HepG2 (cell line): Measurements from ENCODE around the gene SSC4D. TPM values are rescaled to one million over a fixed set of nuclear protein-coding genes. Genes with fewer than 3 reads are reported as not detected.

Experiments used
- ATAC-seq: fragments of 200-7000 bp; cut with Tn5 transposase; 3 replicates; pipeline ENCODE4 v1.9.1; 2020; ENCODE audit warnings: mild to moderate bottlenecking, moderate library complexity
- BruUV-seq: library from RNA; stranded (reverse); fragments of 400-500 nt; replicated peaks from 2 replicates; lab custom pipeline; 2021; lab: Mats Ljungman, UMichigan
- CTCF ChIA-PET: fragments of 300-600 bp; formaldehyde crosslinking; extraction: SDS; loops from one replicate; lab custom pipeline; 2021; ENCODE audit warnings: low total read pairs, inconsistent platforms, low intra/inter-chr PET ratio; lab: Yijun Ruan, JAX
- POLR2A ChIA-PET: fragments of 350-600 bp; sonication (Branson Sonifier 250); formaldehyde crosslinking; loops from one replicate; lab custom pipeline; 2020; ENCODE audit warnings: antibody characterized with exemption, inconsistent platforms; lab: Yijun Ruan, JAX
- DNase-seq: peaks from one replicate; pipeline ENCODE4 v3.0.0-alpha.2; 2015; ENCODE audit warnings: low spot score
- FAIRE-seq: peaks from 3 replicates; lab custom pipeline; 2011; peaks lifted over from hg19 to GRCh38; lab: Jason Lieb, UNC
- H2AFZ ChIP-seq: one replicate; pipeline ENCODE4 v1.6.1; 2011; ENCODE audit warnings: low read length, inconsistent platforms
- H3K27ac ChIP-seq: fragments of 300-600 bp; 3 replicates; pipeline ENCODE4 v1.8.0; 2011; ENCODE audit warnings: mixed run types, mild to moderate bottlenecking, mixed read lengths, low read length, inconsistent platforms; ENCODE audit not compliant: insufficient read depth; ENCODE audit errors: extremely low read length
- H3K27me3 ChIP-seq, 2 experiments: fragments of 200-600 bp in 1 of 2; 2 replicates in 1 of 2; 3 replicates in 1 of 2; pipeline versions ENCODE4 v1.6.0 to v1.8.0; 2011; ENCODE audit warnings: low read length in 2 of 2, mild to moderate bottlenecking in 2 of 2, moderate library complexity in 2 of 2, inconsistent platforms in 1 of 2; ENCODE audit not compliant: insufficient read depth in 2 of 2, control insufficient read depth in 1 of 2
- H3K36me3 ChIP-seq, 2 experiments: fragments of 200-600 bp in 1 of 2; replicated peaks in 1 of 2; 2 replicates in 1 of 2; 3 replicates in 1 of 2; pipeline versions ENCODE4 v1.5.1 to v1.8.0; 2011; ENCODE audit warnings: low read length in 2 of 2, inconsistent platforms in 1 of 2; ENCODE audit not compliant: insufficient read depth in 2 of 2, control insufficient read depth in 1 of 2
- H3K4me1 ChIP-seq: 2 replicates; pipeline ENCODE4 v1.5.1; 2012; ENCODE audit warnings: low read length, inconsistent platforms; ENCODE audit not compliant: insufficient read depth
- H3K4me2 ChIP-seq: 2 replicates; pipeline ENCODE4 v1.6.0; 2011; ENCODE audit warnings: low read depth, low read length, inconsistent platforms
- H3K4me3 ChIP-seq, 3 experiments: fragments of 200-600 bp in 1 of 3; sonication (generic), shearing (Covaris generic) in 1 of 3; replicated peaks in 1 of 3; 2 replicates each; pipeline ENCODE4 v1.5.1; 2011 to 2016; ENCODE audit warnings: low read length in 3 of 3, inconsistent platforms in 2 of 3, low read depth in 2 of 3, mild to moderate bottlenecking in 2 of 3, control low read depth in 1 of 3, mixed read lengths in 1 of 3; ENCODE audit not compliant: insufficient read depth in 1 of 3
- H3K79me2 ChIP-seq: one replicate; pipeline ENCODE4 v1.6.1; 2011; ENCODE audit warnings: low read length, inconsistent platforms; ENCODE audit not compliant: insufficient read depth
- H3K9ac ChIP-seq: 2 replicates; pipeline ENCODE4 v1.6.0; 2011; ENCODE audit warnings: mild to moderate bottlenecking, low read depth, low read length, inconsistent platforms; ENCODE audit not compliant: insufficient read depth
- H3K9me3 ChIP-seq: 2 replicates; pipeline ENCODE4 v1.5.1; 2012; ENCODE audit warnings: mild to moderate bottlenecking, low read length
- H4K20me1 ChIP-seq: 2 replicates; pipeline ENCODE4 v1.6.0; 2011; ENCODE audit warnings: inconsistent platforms, mild to moderate bottlenecking, low read length, moderate library complexity; ENCODE audit not compliant: insufficient read depth
- NFE2 ChIP-seq: sonication (generic); formaldehyde crosslinking; IDR thresholded peaks from 2 replicates; pipeline ENCODE4 v1.4.0; 2020; ENCODE audit warnings: missing genetic modification reagents
- NFE2L2 ChIP-seq: fragments of 150-350 bp; IDR thresholded peaks from 2 replicates; pipeline ENCODE4 v1.6.1; 2014; ENCODE audit warnings: low read length
- PATZ1 ChIP-seq: sonication (generic); formaldehyde crosslinking; IDR thresholded peaks from 2 replicates; pipeline ENCODE4 v1.4.0; 2020; ENCODE audit warnings: missing genetic modification reagents
- ZNF460 ChIP-seq: sonication (generic); formaldehyde crosslinking; IDR thresholded peaks from 2 replicates; pipeline ENCODE4 v1.5.1; 2020; ENCODE audit warnings: missing genetic modification reagents, mild to moderate bottlenecking, borderline replicate concordance
- ZNF570 ChIP-seq: sonication (generic); formaldehyde crosslinking; IDR thresholded peaks from 2 replicates; pipeline ENCODE4 v1.4.0; 2020; ENCODE audit warnings: mild to moderate bottlenecking, missing genetic modification reagents, borderline replicate concordance
- WGBS: methylation state at CpG from one replicate; pipeline ENCODE4 v1.1.6; 2017; ENCODE audit warnings: low lambda C conversion rate; 5-methylcytosine and 5-hydroxymethylcytosine counted together
- in situ Hi-C: cut with HindIII; loops from 2 replicates; pipeline ENCODE4 v1.10.0; 2017; ENCODE audit warnings: low pct_unique_long_range_greater_than_20kb; ENCODE audit not compliant: extremely low pct_ligation_motif_present
- intact Hi-C: fragments of 100-400 bp; cut with micrococcal nuclease; formaldehyde crosslinking; loops from one replicate; pipeline ENCODE4 v1.10.0; 2022; ENCODE audit not compliant: unreplicated experiment
- polyA plus RNA-seq, 8 experiments: library from polyadenylated mRNA; depleted of rRNA in 3 of 8; stranded (reverse) in 7 of 8; unstranded in 1 of 8; fragments of >200 nt; fragmentation: Illumina TruSeq in 4 of 8; extraction: Trizol in 4 of 8; gene quantifications; 2 replicates each; pipeline versions ENCODE4 v1.2.1 to v1.2.3, GENCODE V29; 2011 to 2016; ENCODE audit warnings: low read depth in 4 of 8, missing spikeins in 1 of 8, mixed read lengths in 1 of 8; ENCODE audit not compliant: insufficient read depth in 1 of 8
- total RNA-seq, 5 experiments: library from RNA; depleted of rRNA; stranded (reverse); fragments of >200 nt; fragmentation: Illumina TruSeq; extraction: Trizol; gene quantifications; 2 replicates each; pipeline ENCODE4 v1.2.3, GENCODE V29; 2016; ENCODE audit warnings: low read depth in 1 of 5
- TF ChIP-seq, protein P1 (sequence below): IDR thresholded peaks from 2 replicates; pipeline ENCODE4 v1.6.1; 2016
- TF ChIP-seq, protein P2 (sequence below), 2 experiments: fragments of 450-650 bp in 1 of 2; sonication (generic) in 1 of 2; formaldehyde crosslinking in 1 of 2; IDR thresholded peaks; 2 replicates each; pipeline versions ENCODE4 v1.6.1 to v1.8.0; 2016 to 2022; ENCODE audit warnings: antibody characterized with exemption in 1 of 2, mild to moderate bottlenecking in 1 of 2, missing genetic modification reagents in 1 of 2

The SSC4D gene
- total and polyA plus RNA-seq, 2 of the 13 experiments (the other 11 are each of a cell fraction or from before 2014, with no cell fraction given): 33.3 to 63.8 TPM

GRCh38 chr7:76372984-76373833, 36.3 kb downstream of the SSC4D start:
- intact Hi-C loops: no loop called here
- no peak for FAIRE-seq
- POLR2A ChIA-PET: interaction anchor here (1.1 to 1.6 kb wide), 2 partner anchors 14 to 35 kb away, joined by 3 to 6 read pairs; partner anchors contain the start of gene YWHAG

More at GRCh38 chr7:76372984-76373833, 36.3 kb downstream of the SSC4D start:
- Histone ChIP-seq H3K4me1 (peaks cover 38% of the 10 kb centered on the region), H3K36me3 (no peaks in the 10 kb centered on the region), H3K79me2 (no peaks in the 10 kb centered on the region), H4K20me1 (no peaks in the 10 kb centered on the region), H3K9ac (no peak overlapping the region), H3K4me2 (no peak overlapping the region), H3K9me3 (no peaks in the 10 kb centered on the region), H3K4me3 (no peak overlapping the region), H3K27me3 (peaks cover 2 to 4% of the 10 kb centered on the region in 2 experiments; a peak in 1 of 5 replicates), H2AFZ (no peak overlapping the region), H3K27ac (no peak overlapping the region)
- no peak for DNase-seq
- CTCF ChIA-PET: no interaction called here
- 41% methylated on average over 9 of the region's 9 CpGs for WGBS
- ATAC-seq: no peak
- no peak for TF ChIP-seq ZNF460 (CRISPR knock-in tag)
- no peak for TF ChIP-seq PATZ1 (CRISPR knock-in tag)
- TF ChIP-seq NFE2 (CRISPR knock-in tag): peak; percentile 74; the same call in 1 of the 2 replicates
- TF ChIP-seq, protein P1, sequence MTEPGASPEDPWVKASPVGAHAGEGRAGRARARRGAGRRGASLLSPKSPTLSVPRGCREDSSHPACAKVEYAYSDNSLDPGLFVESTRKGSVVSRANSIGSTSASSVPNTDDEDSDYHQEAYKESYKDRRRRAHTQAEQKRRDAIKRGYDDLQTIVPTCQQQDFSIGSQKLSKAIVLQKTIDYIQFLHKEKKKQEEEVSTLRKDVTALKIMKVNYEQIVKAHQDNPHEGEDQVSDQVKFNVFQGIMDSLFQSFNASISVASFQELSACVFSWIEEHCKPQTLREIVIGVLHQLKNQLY (CRISPR knock-in tag): no peak
- no peak for TF ChIP-seq ZNF570
- 0 out of 2 replicates have a peak, but pooled peaks have one; percentile 51 for TF ChIP-seq NFE2L2
- TF ChIP-seq, protein P2, sequence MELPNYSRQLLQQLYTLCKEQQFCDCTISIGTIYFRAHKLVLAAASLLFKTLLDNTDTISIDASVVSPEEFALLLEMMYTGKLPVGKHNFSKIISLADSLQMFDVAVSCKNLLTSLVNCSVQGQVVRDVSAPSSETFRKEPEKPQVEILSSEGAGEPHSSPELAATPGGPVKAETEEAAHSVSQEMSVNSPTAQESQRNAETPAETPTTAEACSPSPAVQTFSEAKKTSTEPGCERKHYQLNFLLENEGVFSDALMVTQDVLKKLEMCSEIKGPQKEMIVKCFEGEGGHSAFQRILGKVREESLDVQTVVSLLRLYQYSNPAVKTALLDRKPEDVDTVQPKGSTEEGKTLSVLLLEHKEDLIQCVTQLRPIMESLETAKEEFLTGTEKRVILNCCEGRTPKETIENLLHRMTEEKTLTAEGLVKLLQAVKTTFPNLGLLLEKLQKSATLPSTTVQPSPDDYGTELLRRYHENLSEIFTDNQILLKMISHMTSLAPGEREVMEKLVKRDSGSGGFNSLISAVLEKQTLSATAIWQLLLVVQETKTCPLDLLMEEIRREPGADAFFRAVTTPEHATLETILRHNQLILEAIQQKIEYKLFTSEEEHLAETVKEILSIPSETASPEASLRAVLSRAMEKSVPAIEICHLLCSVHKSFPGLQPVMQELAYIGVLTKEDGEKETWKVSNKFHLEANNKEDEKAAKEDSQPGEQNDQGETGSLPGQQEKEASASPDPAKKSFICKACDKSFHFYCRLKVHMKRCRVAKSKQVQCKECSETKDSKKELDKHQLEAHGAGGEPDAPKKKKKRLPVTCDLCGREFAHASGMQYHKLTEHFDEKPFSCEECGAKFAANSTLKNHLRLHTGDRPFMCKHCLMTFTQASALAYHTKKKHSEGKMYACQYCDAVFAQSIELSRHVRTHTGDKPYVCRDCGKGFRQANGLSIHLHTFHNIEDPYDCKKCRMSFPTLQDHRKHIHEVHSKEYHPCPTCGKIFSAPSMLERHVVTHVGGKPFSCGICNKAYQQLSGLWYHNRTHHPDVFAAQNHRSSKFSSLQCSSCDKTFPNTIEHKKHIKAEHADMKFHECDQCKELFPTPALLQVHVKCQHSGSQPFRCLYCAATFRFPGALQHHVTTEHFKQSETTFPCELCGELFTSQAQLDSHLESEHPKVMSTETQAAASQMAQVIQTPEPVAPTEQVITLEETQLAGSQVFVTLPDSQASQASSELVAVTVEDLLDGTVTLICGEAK (IDR thresholded peaks at IDR 0.05): no peak
- TF ChIP-seq, protein P2 (CRISPR knock-in tag; IDR thresholded peaks at IDR 0.05): no peak
- no TSS peak for BruUV-seq
- in situ Hi-C loops: no loop called here
